GM19467 (cell line): ENCODE measurements around the gene FAM53B.

Experiments used
- ATAC-seq: cut with Tn5 transposase; IDR thresholded peaks from one replicate; pipeline ENCODE4 v1.9.1; 2021; ENCODE audit warnings: mild to moderate bottlenecking, moderate library complexity; ENCODE audit not compliant: unreplicated experiment

The FAM53B gene

DNA sequence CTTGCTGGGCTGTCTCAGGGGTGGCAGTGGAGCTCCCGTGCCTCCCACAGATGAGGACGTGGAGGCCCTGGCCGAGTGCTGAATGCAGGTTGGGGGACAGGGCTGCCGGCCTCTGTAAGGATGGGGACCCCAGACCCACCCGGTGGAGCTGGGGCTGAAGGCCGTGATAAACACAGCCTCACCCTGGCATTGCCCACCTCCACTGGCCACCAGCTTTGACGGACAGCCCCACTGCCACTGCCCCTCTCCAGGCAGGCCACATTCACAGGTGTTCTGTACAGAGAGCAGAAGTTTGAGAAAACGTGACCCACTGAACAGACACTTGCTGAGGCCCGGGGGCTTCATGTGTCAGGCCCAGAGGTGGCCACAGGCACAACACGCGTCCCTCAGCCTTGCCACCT, 156.4 kb downstream of the FAM53B start:
- no peak for ATAC-seq

DNA sequence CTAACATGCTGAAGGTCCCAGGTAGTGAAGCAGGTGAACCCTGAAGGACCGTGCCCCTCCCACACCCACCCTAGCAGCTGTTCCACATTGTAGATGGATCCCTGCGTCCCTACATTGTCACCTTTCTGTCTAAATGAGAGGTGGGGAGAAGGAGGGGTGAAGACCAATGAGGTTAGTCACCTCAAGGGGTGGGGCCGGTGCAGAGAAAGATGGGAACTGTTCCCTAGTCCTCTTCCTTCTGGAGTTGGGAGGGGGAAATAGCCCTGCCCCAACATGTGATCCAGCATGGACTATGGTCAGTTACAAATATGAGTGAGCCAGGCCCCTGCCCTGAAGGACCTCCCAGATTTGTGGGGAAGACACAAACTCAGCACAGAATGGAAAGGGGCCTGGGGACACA, 158.0 kb downstream of the FAM53B start:
- no peak for ATAC-seq

DNA sequence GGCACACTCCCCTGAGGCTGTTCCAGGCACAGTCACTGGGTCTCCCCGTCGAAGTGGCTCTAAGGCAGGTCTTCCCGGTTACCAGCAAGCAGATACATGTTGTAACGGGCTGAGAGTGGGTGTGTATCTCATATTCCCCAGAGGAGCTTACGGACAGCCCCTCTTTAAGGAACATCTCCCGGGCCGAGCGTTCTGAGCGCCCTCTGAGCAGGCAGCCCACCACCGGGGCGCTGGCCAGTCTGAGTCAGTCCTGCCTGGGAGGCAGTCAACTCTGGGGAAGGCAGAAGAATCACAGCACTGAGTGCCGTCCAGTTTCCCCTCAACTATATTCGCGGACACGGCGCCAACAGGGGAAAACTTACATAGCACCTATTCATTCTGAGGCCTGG, 165.2 kb downstream of the FAM53B start:
- no peak for ATAC-seq

DNA sequence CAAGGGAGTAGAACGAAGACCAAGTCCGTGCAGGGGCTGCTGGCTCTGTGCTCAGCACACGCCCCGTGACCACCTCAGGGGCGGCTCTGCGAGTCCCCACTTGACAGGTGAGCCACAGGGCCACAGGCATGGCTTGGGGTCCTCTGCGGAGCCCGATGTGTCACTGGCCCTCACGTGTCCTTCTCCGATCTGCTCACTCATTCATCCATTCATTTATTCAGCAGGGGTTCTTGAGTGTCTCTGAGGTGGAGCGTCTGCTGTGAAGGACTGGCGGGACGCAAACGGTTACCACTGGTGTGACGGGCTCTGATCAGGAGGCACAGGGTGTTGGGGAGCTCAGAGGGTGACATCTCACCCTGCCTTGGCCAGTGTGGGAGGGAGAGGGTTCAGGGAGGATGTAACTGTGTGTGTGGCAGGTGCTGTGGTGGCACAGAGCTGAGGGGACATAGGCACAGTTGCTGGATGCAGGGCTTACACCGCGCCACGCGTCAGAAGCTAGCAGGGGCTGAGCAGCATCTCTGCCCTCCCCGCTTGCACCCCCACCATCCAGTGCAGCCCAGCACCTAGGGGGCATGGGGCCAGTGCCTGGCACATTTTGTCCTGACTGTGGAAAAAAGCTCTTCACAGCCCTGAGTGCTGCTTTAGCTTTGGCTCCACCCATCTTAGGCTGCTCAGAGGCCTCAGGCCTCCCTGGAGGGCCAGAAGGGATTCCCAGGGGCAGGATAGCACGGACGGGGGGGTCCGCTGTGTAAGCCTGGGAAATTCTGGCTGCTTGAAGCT, 165.8 kb downstream of the FAM53B start:
- no peak for ATAC-seq

DNA sequence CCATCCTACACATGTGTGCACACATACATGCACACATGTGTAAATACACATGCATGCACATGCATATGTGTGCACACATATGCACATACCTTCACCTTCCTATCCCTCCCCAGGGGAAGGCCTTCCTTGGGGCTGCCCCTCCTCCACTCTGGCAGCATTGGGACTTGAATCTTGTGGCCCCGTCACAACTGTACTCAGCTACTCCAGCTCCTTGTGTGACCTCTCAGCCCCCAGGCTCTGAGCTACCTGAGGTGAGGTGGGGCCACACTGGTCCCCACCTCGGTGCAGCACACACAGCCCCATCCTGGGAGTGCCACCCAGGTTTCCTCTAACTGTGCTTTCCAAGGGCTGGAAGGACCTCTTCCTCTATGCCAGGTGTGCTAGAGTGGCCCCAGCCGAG, 166.5 kb downstream of the FAM53B start:
- ATAC-seq = no peak

DNA sequence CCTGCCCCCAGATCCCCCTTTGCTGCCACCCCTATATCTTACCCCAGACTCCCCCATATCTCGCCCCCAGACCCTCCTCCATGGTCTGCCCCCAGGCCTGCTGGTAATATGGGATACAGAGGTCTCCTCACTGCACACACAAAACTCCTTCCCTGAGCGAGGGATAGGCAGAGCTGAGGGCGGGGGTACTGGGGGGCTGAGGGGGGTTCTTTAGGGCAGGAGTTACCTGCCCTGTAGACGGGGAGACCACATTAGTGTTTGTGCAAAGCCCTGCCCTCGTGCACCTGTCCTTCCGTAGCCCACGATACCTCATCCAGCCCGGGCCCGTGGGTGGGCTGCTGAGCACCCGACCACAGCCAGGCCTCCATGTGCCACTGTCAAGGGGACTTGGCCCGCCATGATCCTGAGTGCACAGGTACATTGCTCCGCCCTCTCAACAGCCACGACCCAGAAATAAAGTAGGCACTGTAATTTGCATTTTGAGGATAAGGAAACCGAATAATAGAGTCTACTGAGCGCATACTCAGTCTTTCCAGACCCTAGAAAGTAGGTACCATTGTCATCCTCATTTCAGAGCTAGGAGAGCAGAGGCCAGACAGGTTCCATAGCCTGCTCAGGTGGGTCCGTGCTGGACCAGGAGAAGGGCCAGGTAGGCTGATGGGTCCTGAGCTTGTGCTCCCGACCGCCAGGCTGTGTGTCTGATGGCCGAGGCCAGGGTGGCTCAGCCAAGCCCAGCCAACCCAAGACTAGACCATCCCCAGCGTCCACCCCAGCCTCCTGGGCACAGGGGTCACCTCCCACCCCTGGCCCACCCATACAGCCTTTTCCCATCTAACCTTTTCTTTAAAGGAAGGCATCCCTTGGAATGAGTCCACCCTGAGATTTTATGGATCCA, 167.4 kb downstream of the FAM53B start:
- no peak for ATAC-seq

DNA sequence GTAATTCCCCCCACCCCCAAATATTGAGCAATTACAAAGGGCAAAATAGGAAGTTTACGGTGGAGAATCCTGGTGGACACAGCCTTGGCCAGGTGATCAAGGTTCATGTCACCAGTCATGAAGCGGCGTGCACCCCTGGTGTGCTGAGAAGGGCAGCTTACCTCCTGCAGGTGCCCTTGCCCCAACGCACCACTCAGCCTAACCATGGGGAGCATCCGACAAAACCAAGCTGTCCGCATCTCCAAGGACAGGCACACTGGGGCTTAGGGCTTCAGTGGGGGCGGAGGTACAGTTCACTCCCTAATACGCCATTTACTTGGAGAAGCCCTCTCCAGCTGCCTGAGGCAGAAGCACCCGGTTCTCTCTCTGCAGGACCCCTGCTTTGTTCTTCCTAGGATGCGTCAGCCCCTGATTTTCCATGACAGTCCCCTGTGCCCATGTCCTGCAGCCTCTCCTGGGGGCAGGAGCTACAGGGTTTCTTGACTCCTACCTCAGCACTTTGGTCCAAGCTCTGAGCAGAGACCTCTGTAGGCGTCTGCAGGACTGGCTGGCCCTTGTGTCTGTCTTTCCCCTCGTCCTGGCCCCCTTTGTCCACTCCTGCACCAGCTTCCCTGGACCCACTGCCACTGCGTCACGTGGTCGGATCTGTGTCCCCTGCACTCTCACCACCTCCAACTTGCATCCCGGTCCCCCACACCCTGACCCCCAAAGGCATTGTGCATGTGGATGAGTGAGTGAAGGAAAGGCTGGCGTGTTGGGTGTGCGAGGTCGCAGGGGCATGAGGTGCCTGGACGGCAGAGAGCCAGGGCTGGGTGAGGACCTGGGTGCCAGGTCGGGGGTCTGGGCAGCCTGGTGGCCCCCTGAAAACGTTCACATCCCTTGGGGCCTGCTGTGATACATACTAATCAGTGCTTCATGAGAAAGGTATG, 168.8 kb downstream of the FAM53B start:
- no peak for ATAC-seq

DNA sequence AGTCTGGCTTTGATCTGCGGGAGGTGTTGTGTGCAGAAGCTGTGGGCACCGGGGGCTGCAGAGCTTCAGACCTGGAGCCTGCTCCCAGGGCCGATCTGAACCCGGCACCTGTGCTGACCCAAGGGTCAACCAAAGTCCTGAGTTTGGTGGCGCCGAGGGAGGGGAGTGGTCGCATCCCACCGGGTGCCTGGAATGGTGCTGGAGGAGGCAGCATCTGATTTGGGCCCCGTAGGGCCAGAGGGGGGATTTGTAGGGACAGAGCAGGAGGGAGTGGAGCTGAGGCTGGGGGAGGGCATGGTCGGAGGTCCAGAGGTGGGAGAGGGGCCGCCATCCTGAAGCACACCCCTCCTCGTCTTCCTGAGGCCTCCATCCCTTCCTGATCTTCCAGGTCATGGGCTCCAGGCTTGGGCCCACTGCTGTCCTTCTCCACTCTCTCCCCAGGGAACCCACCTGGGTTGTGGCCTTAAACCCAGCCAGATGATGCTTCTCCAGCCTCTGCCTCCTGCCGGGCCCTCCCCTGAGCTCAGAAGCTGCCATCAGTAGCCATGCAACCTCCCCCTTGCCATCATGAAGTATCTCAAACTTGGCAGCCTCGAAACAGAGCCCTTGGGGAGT, 169.6 kb downstream of the FAM53B start:
- ATAC-seq = no peak

DNA sequence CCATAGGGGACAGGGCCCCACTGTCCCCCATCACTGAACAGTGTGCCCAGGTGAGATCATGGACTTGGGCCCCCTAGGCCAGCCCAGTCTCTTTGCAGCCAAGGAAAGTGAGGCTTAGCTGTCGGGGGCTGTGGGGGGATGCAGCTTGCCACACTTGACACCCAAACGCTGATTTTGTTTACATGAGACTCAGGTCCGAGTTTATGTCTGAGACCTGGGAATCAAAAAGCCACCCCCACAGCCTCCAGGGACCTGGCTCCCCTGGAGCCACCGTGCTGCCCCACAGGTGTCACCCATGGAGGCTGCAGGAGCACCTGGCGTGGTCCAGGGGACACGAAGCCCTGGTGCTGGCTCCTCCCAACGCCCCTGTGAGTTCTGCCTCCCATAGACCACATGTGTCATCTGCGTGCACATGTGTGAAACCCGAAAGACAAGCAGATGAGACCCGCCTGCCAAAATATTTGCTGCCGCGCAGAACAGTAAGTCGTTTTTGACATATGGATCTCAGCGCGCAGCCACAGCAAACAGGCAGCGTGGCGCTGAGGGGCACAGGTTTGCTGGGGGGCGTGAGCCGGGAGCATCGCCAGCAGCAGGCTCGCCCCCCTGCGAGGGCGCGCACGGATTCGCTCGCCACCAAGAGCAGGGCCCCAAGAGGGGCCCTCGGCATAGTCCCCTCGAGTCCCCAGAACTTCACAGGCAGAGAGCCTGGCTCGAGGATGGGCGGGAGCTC, 170.3 kb downstream of the FAM53B start:
- ATAC-seq = no peak

DNA sequence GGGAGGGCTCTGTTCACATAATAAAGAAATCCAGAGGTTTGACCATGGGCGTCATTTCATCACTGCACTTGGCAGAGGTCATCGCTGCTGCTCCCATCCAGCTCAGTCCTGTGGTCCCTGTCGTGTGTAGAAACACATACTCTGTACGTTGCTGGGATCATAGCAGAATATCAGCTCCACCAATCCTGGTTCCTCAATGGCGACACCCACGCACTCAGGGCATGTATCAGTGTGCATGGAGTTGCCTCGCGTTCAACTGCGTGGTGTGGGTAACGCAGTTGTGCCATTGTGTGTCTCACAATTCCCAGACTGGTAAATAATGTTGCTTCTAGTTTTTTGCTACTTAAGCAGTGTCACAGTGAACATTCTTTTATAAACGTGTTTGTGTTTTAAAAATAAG, 171.4 kb downstream of the FAM53B start:
- ATAC-seq = no peak

DNA sequence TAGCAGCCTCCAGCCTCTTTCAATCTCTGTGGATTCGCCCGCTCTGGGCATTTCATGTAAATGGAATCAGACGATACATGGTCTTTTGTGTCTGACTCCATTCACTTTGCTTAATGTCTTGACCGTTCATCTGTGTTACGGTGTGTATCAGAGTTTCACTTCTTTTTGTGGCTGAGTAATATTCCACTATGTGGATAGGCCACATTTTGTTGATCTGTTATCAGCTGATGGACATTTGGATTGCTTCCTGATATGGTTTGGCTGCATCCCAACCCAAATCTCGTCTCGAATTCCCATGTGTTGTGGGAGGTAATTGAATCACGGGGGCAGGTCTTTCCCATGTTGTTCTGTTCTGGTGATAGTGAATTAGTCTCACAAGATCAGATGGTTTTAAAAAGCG, 173.5 kb downstream of the FAM53B start:
- no peak for ATAC-seq

DNA sequence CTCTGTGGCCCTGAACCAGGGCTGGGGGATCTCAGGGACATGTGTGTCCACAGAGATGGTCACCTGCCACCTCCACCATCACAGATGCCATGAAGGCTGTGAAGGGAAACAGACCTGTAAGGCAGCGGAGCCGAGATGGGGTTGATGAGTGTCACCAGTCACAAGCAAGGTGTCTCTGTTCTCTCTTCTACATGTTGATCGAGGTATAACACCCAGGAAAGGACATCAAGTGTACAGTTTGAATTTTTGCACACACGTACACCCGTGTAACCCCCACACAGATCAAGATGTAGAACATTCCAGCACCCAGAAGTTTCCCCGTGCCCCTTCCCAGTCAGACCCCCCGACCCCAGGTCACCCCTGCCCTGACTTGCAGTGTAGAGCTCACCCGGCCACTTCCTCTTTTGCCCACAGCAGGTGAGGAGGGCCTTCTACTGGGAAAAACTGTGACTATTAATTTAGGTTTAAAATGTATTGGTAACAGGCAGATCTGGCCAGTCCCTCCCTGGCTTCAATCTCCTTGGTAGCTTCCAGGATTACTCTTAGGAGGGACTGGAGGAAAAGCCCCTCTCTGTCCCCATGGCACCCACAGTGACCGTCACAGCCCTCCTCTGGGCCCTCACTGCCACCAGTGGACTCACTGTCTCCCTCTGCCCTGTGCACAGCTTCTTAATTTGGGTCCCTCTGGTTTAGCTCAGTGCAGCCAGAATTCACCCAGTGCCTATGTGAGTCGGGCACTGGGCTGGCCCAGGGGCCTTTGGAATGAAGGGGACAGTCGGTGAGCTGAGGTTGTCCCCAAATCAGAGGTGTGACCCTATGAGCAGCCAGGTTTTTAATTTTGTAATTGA, 174.3 kb downstream of the FAM53B start:
- ATAC-seq = no peak
